Measurements from ENCODE around the gene RAET1E.
"Not testable (repeated sequence)": the region's sequence is repeated elsewhere in the genome, so short reads cannot be mapped to it uniquely, and the experiment has no call there.

Gene RAET1E, protein sequence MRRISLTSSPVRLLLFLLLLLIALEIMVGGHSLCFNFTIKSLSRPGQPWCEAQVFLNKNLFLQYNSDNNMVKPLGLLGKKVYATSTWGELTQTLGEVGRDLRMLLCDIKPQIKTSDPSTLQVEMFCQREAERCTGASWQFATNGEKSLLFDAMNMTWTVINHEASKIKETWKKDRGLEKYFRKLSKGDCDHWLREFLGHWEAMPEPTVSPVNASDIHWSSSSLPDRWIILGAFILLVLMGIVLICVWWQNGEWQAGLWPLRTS

DNA sequence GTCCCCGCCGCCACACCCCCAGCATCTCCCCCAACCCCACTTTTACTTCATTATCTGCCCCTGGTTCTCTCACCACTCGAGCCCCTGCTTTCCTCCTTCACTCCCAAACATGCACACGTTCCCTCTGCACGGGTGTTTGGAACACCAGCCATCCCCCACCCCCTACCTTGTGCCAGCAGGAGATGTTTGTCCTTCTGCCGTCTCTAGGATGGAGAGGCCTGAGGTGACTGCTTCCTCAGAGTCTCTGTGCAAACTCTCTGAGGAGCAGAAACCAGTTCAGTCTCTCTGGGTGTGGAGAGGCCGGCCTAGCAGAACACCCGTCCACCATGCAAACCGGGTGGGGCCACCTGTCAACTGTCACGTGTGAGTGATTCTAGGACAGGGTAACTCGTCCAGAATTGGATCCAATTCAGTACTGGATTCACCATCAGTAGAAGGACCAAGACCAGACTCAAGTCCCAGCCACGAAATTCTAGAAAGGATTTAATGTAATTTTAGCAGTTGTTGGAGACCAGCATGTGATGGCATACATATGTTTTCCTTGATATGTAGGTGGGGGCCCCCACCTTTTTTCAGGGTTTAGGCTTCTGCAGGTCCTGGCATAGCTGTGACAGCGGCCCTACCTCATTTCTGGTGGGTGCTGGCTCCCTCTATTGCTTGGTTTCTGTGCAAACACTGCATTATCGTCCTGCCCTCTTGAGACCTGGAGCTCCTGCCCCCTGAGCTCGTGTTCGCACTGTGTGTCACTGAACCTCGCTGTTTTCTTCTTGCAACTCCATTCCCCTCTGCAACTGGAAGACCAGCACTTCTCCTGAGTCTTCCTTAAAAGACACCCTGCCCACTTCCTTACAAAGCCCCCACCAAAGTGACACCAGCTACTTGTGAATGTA, at the start of gene RAET1E:
Gene RAET1E (minus strand): TSS at position 259 of the 890 bp plus-strand sequence. CDS start 7,212 bp downstream, outside the sequence.
- no peak for DNase-seq (ENCODE audit: low read depth)

DNA sequence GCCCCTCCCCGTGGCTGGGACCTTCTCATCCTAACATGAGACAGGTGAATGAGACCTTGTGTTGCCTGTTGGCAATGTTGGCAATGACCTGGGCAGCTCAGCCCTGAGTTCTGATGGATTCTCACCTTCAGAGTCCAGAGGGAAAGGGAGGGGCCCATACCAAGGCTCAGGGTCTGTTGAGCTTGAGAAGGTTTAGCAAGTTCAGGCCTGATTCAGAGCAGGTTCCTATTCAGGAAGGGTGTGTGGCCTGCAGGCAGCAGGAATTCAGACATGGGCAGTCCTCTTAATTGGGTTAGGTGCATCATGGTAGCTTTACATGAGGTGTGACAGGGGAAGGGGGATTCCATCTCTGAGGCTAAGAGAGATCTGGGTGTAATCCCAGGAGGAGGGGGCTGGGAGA, 49.6 kb upstream of the RAET1E start:
- not testable (repeated sequence) for DNase-seq (ENCODE audit: low read depth)

DNA sequence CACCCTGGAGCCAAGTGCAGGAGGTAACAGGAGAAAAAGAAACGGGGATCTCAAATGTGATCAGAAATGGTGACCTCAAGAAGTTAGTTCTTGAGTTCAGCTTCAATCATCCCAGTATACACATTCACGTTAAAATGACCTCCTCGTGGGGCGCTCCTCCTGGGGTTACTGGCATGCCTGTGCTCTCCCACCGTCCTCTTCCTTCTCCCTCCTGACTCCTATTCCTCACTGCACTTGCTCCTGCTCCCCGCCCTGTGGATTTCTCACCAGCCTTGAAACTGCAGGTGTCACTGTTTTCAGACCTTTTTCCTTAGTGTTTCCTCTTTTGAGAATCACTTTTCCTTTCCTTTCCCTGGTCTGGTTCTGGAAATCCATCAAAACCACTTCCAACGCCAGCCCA, 48.7 kb upstream of the RAET1E start:
- not testable (repeated sequence) for DNase-seq (ENCODE audit: low read depth)

GRCh38 chr6:149945276-149945675, 47.4 kb upstream of the RAET1E start:
- not testable (repeated sequence) for DNase-seq (ENCODE audit: low read depth)

DNA sequence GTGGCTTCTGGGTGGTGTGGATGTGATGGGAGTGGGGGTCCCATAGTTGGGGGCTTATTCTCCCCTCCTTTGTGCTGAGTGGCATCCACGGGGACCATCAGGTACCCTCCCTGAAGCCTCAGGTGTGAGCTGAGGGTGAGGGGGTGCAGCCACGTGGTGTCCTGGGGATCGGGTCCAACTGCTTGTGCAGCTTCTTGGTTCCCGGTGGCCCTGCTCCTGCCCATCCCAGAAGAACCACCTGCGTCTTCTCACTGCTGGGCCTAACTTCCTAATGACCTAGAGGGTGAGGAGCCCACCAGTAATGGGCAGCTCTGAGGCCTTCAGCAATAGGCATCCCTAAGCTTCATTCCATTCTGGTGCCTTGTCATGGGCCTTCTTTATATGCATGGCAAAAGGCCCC, 45.4 kb upstream of the RAET1E start:
- not testable (repeated sequence) for DNase-seq (ENCODE audit: low read depth)

DNA sequence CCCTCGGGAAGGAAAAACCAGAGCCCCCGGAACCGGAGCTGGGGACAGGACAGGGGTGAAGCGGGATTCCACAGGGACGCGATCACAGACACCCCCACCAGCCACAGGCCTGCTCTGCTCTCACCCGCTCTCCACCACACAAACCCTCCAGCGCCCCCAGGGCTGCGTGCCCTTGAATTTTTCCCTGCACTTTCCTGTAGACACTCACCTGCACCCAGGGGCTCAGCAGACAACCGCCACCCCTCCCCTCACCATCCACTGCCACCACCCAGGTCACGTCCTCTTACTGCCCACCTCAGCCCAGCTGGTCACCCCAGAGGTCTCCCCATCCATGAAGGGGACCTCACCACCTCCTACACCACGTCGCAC, 44.5 kb upstream of the RAET1E start:
- no peak for DNase-seq (ENCODE audit: low read depth)

DNA sequence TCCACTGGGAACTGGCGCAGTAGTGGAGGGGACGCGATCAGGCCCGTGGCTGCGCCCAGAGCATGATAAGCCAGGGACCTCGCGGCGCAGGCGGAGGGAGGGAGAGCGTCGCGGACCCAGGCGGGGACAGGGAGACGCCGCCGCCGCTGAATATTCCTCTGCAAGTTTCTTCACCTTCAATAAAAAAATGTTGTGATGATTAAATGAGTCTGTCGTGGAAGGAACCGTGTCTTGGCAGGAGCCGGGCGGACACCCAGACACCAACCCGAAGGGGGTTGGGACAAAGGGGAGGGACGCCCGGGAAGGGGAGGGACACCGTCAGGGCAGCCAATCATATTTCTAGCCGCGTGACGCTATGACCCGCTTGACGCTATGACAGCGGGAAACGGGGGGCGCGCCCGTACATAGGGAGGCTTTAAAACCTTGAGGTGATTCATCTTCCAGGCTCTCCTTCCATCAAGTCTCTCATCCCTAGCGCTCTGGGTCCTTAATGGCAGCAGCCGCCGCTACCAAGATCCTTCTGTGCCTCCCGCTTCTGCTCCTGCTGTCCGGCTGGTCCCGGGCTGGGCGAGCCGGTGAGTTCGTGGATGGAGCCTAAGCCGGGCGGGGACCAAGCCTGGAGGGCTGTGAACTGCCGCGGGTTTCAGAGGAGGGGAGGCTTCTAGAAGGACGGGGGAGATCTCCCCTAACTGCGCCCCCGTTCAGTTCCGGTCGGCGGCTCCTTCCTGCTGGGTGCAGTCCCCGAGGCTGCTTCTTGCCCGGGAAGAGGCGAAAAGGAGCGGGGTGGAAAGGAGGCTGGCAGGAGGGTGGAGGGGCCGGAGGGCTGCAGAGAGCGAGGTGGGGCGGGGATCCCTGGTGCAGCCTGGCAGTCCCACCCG, 43.9 kb upstream of the RAET1E start, which contains the start of gene ULBP2:
Gene ULBP2 (plus strand): TSS at position 432 of the 878 bp plus-strand sequence. CDS start 59 bp downstream, at position 491.
- peak; percentile 92 for DNase-seq (ENCODE audit: low read depth)

- DNase-seq (ENCODE audit: low read depth): no peak
These were observed 42.7 kb upstream of the RAET1E start for GRCh38 chr6:149940672-149940982.

GRCh38 chr6:149939909-149940671, 42.2 kb upstream of the RAET1E start:
- DNase-seq (ENCODE audit: low read depth): no peak

DNA sequence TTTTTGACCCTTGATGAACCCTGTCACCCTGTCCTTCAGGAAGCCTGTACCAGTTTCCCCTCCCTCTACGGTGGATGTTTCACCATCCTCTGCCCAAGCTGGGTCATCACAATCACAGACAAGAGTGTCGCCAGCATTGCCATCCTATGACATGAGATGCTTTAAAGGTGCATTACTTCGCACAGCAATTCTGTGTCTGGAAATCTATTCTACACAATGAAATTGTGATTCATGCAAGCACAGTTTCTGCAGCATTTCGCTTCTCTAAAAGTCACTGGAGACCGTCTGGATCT, 41.4 kb upstream of the RAET1E start:
- DNase-seq (ENCODE audit: low read depth): no peak

DNA sequence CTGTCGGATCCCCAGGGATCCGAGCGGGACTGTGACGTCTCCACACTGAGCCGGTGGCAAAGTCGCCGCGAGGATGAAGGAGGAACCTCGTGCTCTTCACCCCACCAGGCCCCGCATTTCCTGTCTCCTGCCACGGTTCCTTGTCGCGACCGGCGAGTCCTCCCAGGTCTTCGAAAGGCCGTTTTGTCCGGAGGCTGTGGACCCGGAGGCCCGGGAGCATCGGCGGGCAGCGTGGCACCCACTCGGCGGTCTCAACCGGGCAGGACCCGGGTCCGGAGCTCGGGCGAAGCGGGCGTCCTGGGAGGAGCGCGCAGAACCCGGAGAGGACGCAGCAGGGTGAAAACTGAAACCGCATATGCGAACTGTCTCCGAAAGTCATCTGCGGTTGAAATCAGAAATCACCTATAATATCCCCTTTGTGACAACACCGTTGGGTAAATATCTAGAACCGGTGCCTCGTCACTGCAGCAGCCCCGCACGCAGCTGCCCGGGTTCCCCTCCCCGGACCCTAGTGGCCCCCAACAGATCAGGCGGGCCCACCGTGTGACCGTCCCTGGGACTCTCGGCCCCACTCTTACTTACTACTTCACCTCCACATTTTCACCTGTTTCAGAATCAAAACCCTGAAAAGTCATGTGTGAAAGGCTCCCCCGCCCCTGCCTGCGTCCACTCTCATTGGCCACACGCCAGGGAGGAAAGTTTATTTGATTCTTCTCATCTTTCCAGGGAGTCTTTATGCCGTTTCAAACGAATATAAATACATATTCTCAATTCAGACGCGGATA, 40.9 kb upstream of the RAET1E start:
- DNase-seq (ENCODE audit: low read depth): no peak

DNA sequence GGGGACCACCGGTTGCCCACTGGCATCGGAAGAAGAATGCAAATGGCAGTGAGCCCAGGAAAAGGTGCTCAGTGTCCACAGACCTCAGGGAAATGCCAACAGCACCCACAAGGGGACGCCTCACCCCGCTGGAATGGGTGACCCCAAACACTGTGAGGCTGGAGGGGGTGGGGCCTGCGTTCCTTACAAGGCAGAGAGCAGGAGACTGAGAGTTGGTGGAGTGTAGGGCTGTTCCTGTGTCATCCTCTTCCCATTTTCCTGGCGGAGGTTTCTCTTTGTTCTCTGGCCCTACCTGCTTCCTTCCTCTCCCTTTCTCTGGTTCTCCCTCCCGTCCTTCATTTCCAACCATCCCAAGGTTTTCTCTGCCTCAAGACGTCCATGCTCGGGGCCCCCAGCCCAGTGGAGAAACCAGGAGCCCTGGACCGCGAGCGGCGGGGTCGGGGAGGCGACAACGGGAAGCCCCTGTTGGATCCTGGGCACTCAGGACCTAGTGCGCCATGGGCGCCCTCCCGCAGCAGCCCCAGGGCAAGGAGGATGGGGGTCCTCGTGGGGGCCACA, 40.2 kb upstream of the RAET1E start:
- DNase-seq (ENCODE audit: low read depth): not testable (repeated sequence)

GRCh38 chr6:149936743-149937142, 38.8 kb upstream of the RAET1E start:
- no peak for DNase-seq (ENCODE audit: low read depth)

GRCh38 chr6:149935668-149936067, 37.8 kb upstream of the RAET1E start:
- DNase-seq (ENCODE audit: low read depth): no peak

DNA sequence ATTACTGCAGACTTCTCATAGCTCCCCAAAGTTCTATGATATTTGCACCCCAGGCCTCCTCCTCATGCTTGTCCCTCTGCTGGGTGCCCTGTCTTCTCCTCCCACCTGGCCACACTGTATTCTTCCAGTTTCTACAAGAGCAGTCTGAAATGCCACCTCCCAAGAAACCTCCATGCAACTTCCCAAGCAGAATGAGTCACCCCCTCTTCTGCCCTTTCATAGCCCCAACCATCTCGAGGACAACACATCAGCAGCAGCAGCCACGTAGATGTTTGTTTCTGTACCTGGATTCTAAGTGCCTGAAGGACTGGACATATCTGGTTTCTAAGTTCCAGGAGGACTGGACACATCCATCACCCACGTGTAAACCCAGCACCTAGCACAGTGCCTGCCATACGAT, 37.3 kb upstream of the RAET1E start:
- DNase-seq (ENCODE audit: low read depth): no peak

DNA sequence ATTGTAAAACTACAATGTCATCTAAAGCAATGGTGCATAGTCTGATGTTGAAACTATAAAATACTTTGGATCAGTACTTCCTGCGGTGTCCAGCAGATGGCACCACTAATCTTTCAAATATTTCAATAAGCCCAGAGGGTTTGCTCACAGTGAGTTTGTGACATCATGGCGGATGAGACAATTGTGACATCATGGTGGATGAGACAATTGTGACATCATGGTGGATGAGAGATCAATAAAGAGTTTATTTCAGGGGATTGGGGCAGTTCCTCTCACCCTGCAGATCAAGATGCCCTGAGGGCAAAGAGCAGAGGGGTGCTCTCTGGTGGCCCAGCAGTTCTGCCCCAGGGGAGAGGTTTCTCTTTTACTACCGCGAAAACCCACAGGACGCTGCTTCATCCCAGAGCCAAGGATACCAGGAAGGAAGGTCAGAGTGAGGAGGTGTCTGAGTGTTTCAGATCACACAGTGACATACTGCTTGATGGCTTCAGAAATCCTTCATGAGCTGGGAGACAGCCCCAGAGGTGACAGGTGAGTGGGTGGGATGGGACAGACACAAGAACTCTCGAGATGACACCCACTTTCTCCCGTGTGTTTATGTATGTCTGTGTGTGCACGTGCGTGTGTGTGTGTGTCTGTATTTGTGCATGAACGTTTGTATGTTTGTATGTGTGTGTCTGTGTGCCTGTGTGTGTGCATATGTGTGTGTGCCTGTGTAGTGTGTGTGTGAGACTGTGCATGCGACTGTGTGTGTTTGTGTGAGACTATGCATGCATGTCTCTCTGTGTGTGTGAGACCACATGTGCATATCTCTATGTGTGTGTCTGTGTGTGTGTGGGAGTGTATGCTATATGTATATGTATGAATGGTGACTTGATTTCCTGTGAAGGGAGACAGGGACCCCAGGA, 36.6 kb upstream of the RAET1E start:
- peak; percentile 57 for DNase-seq (ENCODE audit: low read depth)

DNA sequence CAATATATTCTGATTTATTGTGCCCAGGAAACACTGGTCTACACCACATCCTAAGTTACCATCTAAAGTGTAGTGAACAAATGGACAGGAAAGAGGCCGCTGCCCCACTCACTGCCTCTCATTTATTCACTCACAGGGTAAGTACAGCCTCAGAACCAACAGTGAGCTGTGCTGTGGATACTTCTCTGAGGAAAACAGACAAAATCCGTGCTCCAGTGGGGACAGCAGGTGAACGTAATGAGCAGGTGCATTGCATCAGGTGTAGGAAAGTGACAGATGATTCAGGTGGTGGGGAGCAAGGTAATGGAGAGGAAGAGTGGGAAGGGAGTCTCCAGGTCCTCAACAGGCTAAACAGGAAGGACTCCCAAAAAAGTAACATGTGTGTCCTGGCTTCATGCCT, 35.5 kb upstream of the RAET1E start:
- DNase-seq (ENCODE audit: low read depth): no peak

GRCh38 chr6:149933036-149933435, 35.1 kb upstream of the RAET1E start:
- no peak for DNase-seq (ENCODE audit: low read depth)

- DNase-seq (ENCODE audit: low read depth): no peak
These were observed 33.6 kb upstream of the RAET1E start for GRCh38 chr6:149931501-149931900.

GRCh38 chr6:149929422-149929821, 31.5 kb upstream of the RAET1E start:
- DNase-seq (ENCODE audit: low read depth): no peak
